H9 (cell line): ENCODE results near the gene PEX26. TPM values are rescaled to one million over a fixed set of nuclear protein-coding genes. Genes with fewer than 3 reads are reported as not detected.

Source experiments
- DNase-seq: peaks from one replicate; pipeline ENCODE4 v3.0.0-alpha.2; 2017
- H2AFZ ChIP-seq: one replicate; pipeline ENCODE4 v1.6.1; 2013; ENCODE audit warnings: mild to moderate bottlenecking, low read length, control low read depth, moderate library complexity
- H2AK5ac ChIP-seq: 2 replicates; pipeline ENCODE4 v1.6.1; 2013; ENCODE audit warnings: low read length, control low read depth, mixed read lengths; ENCODE audit not compliant: insufficient read length
- H2BK120ac ChIP-seq: one replicate; pipeline ENCODE4 v1.6.1; 2013; ENCODE audit warnings: low read depth, mild to moderate bottlenecking, low read length, control low read depth, inconsistent platforms; ENCODE audit not compliant: poor library complexity, severe bottlenecking
- H2BK12ac ChIP-seq: 2 replicates; pipeline ENCODE4 v1.6.1; 2013; ENCODE audit warnings: low read length, control low read depth, mixed read lengths, low read depth; ENCODE audit not compliant: insufficient read length
- H2BK15ac ChIP-seq: 2 replicates; pipeline ENCODE4 v1.6.1; 2013; ENCODE audit warnings: low read depth, low read length, control low read depth
- H2BK20ac ChIP-seq: one replicate; pipeline ENCODE4 v1.6.1; 2013; ENCODE audit warnings: low read depth, mild to moderate bottlenecking, low read length, control low read depth, inconsistent platforms; ENCODE audit not compliant: poor library complexity, severe bottlenecking
- H2BK5ac ChIP-seq: 2 replicates; pipeline ENCODE4 v1.6.1; 2013; ENCODE audit warnings: low read length, control low read depth, mixed read lengths; ENCODE audit not compliant: insufficient read length
- H3K14ac ChIP-seq: 2 replicates; pipeline ENCODE4 v1.6.1; 2013; ENCODE audit warnings: low read length, control low read depth; ENCODE audit not compliant: insufficient read depth
- H3K18ac ChIP-seq: 2 replicates; pipeline ENCODE4 v1.6.1; 2013; ENCODE audit warnings: low read depth, mild to moderate bottlenecking, mixed read lengths, low read length, control low read depth; ENCODE audit not compliant: insufficient read length
- H3K23ac ChIP-seq: 2 replicates; pipeline ENCODE4 v1.6.1; 2013; ENCODE audit warnings: low read length, control low read depth, mixed read lengths, low read depth; ENCODE audit not compliant: insufficient read length
- H3K23me2 ChIP-seq: 2 replicates; pipeline ENCODE4 v1.6.1; 2013; ENCODE audit warnings: low read depth, mild to moderate bottlenecking, mixed read lengths, low read length, control low read depth; ENCODE audit not compliant: insufficient read length, poor library complexity, severe bottlenecking
- H3K27ac ChIP-seq: 2 replicates; pipeline ENCODE4 v1.5.1; 2013; ENCODE audit warnings: low read length, control low read depth, mixed read lengths, low read depth; ENCODE audit not compliant: insufficient read length
- H3K27me3 ChIP-seq: 2 replicates; pipeline ENCODE4 v1.6.1; 2013; ENCODE audit warnings: low read length, control low read depth, inconsistent platforms; ENCODE audit not compliant: insufficient read depth
- H3K4ac ChIP-seq: 2 replicates; pipeline ENCODE4 v1.6.1; 2013; ENCODE audit warnings: low read depth, mild to moderate bottlenecking, control low read depth, inconsistent platforms, low read length, moderate library complexity
- H3K4me1 ChIP-seq: 2 replicates; pipeline ENCODE4 v1.6.1; 2013; ENCODE audit warnings: low read length, control low read depth, inconsistent platforms; ENCODE audit not compliant: insufficient read depth
- H3K4me2 ChIP-seq: 2 replicates; pipeline ENCODE4 v1.6.1; 2013; ENCODE audit warnings: low read length, control low read depth, mixed read lengths; ENCODE audit not compliant: insufficient read length, insufficient read depth
- H3K56ac ChIP-seq: 2 replicates; pipeline ENCODE4 v1.6.1; 2013; ENCODE audit warnings: low read depth, mild to moderate bottlenecking, mixed read lengths, low read length, control low read depth; ENCODE audit not compliant: insufficient read length
- H3K79me1 ChIP-seq: 2 replicates; pipeline ENCODE4 v1.6.1; 2013; ENCODE audit warnings: low read depth, mild to moderate bottlenecking, moderate library complexity, low read length, control low read depth, inconsistent platforms; ENCODE audit not compliant: insufficient read depth, poor library complexity, severe bottlenecking
- H3K79me2 ChIP-seq: 2 replicates; pipeline ENCODE4 v1.6.1; 2013; ENCODE audit warnings: low read length, control low read depth, inconsistent platforms; ENCODE audit not compliant: insufficient read depth
- H3K9ac ChIP-seq: 2 replicates; pipeline ENCODE4 v1.6.1; 2013; ENCODE audit warnings: low read length, control low read depth, mixed read lengths; ENCODE audit not compliant: insufficient read length; ENCODE audit errors: extremely low read depth
- H3K9me3 ChIP-seq: one replicate; pipeline ENCODE4 v1.6.1; 2013; ENCODE audit warnings: low read depth, low read length, inconsistent platforms; ENCODE audit not compliant: control insufficient read depth
- H3T11ph ChIP-seq: one replicate; pipeline ENCODE4 v1.6.1; 2013; ENCODE audit warnings: mild to moderate bottlenecking, low read length, control low read depth, inconsistent platforms
- H4K20me1 ChIP-seq: one replicate; pipeline ENCODE4 v1.6.1; 2013; ENCODE audit not compliant: control insufficient read depth, insufficient read length, insufficient read depth
- H4K5ac ChIP-seq: 2 replicates; pipeline ENCODE4 v1.6.1; 2013; ENCODE audit warnings: low read depth, mild to moderate bottlenecking, mixed read lengths, low read length, control low read depth; ENCODE audit not compliant: insufficient read length
- H4K8ac ChIP-seq: replicated peaks from 2 replicates; pipeline ENCODE4 v1.6.1; 2013; ENCODE audit warnings: low read length, control low read depth, mixed read lengths, low read depth; ENCODE audit not compliant: insufficient read length
- H4K91ac ChIP-seq: 2 replicates; pipeline ENCODE4 v1.6.1; 2013; ENCODE audit warnings: low read depth, mild to moderate bottlenecking, moderate library complexity, mixed read lengths, low read length, control low read depth; ENCODE audit not compliant: insufficient read length
- H3K27ac Mint-ChIP-seq, 3 experiments: 2 replicates in 2 of 3; 3 replicates in 1 of 3; pipeline ENCODE4 v1.8.0; 2020 to 2021; ENCODE audit warnings: mixed read lengths in 3 of 3, mild to moderate bottlenecking in 1 of 3, moderate library complexity in 1 of 3
- H3K27me3 Mint-ChIP-seq: 2 replicates; pipeline ENCODE4 v1.8.0; 2021; ENCODE audit warnings: low read depth, mild to moderate bottlenecking, moderate library complexity, mixed read lengths
- H3K36me3 Mint-ChIP-seq, 3 experiments: 2 replicates in 2 of 3; 3 replicates in 1 of 3; pipeline ENCODE4 v1.8.0; 2020 to 2021; ENCODE audit warnings: low read depth in 3 of 3, mixed read lengths in 3 of 3; ENCODE audit not compliant: insufficient read depth in 1 of 3
- H3K4me1 Mint-ChIP-seq, 2 experiments: 2 replicates each; pipeline ENCODE4 v1.8.0; 2020; ENCODE audit warnings: mixed read lengths in 2 of 2
- H3K4me3 Mint-ChIP-seq, 2 experiments: 2 replicates in 1 of 2; 3 replicates in 1 of 2; pipeline ENCODE4 v1.8.0; 2020 to 2021; ENCODE audit warnings: mild to moderate bottlenecking in 2 of 2, mixed read lengths in 2 of 2, moderate library complexity in 1 of 2
- H3K9me3 Mint-ChIP-seq, 2 experiments: 2 replicates in 1 of 2; 3 replicates in 1 of 2; pipeline ENCODE4 v1.8.0; 2020; ENCODE audit warnings: mild to moderate bottlenecking in 2 of 2, mixed read lengths in 2 of 2, moderate library complexity in 1 of 2
- CTCF ChIP-seq: fragments of 200-600 bp; sonication (generic); conservative IDR thresholded peaks from 3 replicates; pipeline ENCODE4 v1.8.0; 2021; ENCODE audit warnings: antibody characterized with exemption, mild to moderate bottlenecking
- WGBS: extraction: QIAGEN DNeasy Blood & Tissue Kit; methylation state at CpG from one replicate; pipeline ENCODE4 v1.1.7; 2013; ENCODE audit warnings: missing lambda C conversion rate, low lambda C conversion rate, mixed read lengths; ENCODE audit not compliant: insufficient read length; ENCODE audit errors: extremely low coverage; 5-methylcytosine and 5-hydroxymethylcytosine counted together
- total RNA-seq: library from RNA; stranded (reverse); gene quantifications from 2 replicates; pipeline ENCODE4 v1.2.1, GENCODE V29; 2021

Gene PEX26
- total RNA-seq, 1 experiment from 2014 or later = 35.4 TPM

- H3K18ac ChIP-seq = no peak overlapping the region
- no peak overlapping the region for H2BK120ac ChIP-seq
- no peak overlapping the region for H2BK15ac ChIP-seq
- H3K14ac ChIP-seq = no peak overlapping the region
- no peak for DNase-seq
- H3K79me2 ChIP-seq = no peaks in the 10 kb centered on the region
- H3K9me3 ChIP-seq = no peaks in the 10 kb centered on the region
- no peak overlapping the region for H3K4me2 ChIP-seq
- Mint-ChIP-seq H3K27ac (no peak overlapping the region), H3K9me3 (no peaks in the 10 kb centered on the region), H3K27me3 (peaks cover 28% of the 10 kb centered on the region), H3K4me1 (peaks cover 13% of the 10 kb centered on the region in 2 experiments), H3K4me3 (no peak overlapping the region), H3K36me3 (no peaks in the 10 kb centered on the region)
- no peak overlapping the region for H4K5ac ChIP-seq
- H3K9ac ChIP-seq = no peak overlapping the region
- H3T11ph ChIP-seq = no peak overlapping the region
- H3K23me2 ChIP-seq = no peaks in the 10 kb centered on the region
- no peaks in the 10 kb centered on the region for H3K27me3 ChIP-seq
- H2BK20ac ChIP-seq = no peak overlapping the region
- H2BK12ac ChIP-seq = no peak overlapping the region
- no peak overlapping the region for H2AK5ac ChIP-seq
- no peaks in the 10 kb centered on the region for H3K79me1 ChIP-seq
- TF ChIP-seq CTCF = no peak
- H4K20me1 ChIP-seq = no peaks in the 10 kb centered on the region
- H4K91ac ChIP-seq = no peak overlapping the region
- H3K4ac ChIP-seq = no peak overlapping the region
- H3K56ac ChIP-seq = no peak overlapping the region
- H2BK5ac ChIP-seq = no peak overlapping the region
- no peak overlapping the region for H2AFZ ChIP-seq
- H3K23ac ChIP-seq = no peak overlapping the region
- H3K27ac ChIP-seq = no peak overlapping the region
- no CpG with 5 or more reads among the region's 6 CpGs for WGBS
- no peak overlapping the region for H4K8ac ChIP-seq
- H3K4me1 ChIP-seq = no peaks in the 10 kb centered on the region
These were observed 45.2 kb upstream of the PEX26 start for GRCh38 chr22:18032455-18033101.
